ENCODE results near the gene HIC1. TPM values are rescaled to one million over a fixed set of nuclear protein-coding genes. Genes with fewer than 3 reads are reported as not detected.
A peak's percentile ranks its signal among the peaks of the same experiment; 100 is the strongest.

Gene HIC1
- total and polyA plus RNA-seq, 4 donors: 0.44 to 4.8 (median 3.7) TPM

DNA sequence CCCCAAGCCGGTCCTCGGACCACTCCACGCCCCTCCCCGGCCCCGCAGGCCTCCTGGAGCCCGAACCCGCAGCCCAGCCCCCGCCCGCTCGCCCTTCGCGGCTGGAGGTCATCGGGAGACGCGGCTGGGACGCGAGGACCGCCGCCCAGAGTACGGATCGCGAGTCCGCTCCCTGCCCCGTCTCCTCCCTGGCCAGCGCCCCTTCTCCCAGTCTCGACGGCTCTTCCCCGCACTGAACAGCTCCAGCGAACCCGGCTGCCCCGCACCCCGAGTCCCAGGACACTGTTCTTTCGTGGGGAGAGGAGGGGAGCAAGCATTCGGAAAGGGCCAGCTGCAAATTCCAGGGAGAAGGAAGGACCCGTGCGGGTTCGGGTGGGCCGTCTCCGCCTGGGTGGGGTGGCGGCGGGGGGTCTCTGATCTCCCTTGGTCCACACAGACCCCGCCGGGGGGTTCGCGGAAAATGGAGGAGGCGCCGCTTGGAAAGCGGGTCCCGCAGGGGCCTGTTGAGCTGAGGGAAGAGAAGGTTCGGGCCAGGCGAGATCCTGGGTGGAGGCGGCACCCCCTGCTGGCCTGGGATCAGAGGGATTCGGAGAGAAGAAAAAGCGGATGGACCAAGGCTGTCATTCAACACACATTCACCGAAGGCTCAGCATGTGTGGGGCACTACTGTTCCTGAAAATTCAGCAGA lies 29.1 kb upstream of the HIC1 start:
- H3K27ac ChIP-seq (ENCODE audit: low read depth in 1 of 2, low read length in 2 of 2): peak overlapping the region in 1 of 2 donors; percentile 51
- 1% methylated on average over 55 of the region's 55 CpGs for WGBS
- H3K27me3 ChIP-seq (ENCODE audit: control insufficient read depth in 4 of 4, insufficient read depth in 4 of 4, low read length in 3 of 4): no peaks in the 10 kb centered on the region
- no peaks in the 10 kb centered on the region for H3K9me3 ChIP-seq (ENCODE audit: control insufficient read depth in 4 of 4, low read length in 3 of 4)
- peak; percentile 68 for DNase-seq (ENCODE audit: low spot score)
- TF ChIP-seq FOXA1 (IDR thresholded peaks at IDR 0.05) (no peak), RXRA (IDR thresholded peaks at IDR 0.05) (peak in 1 of 2 donors; percentile 27), GABPA (IDR thresholded peaks at IDR 0.05 in 1 of 2, conservative IDR thresholded peaks at IDR 0.05 in 1 of 2) (no peak), JUND (IDR thresholded peaks at IDR 0.05) (no peak), RAD21 (IDR thresholded peaks at IDR 0.05) (peak; percentile 91 to 92), HNF4G (IDR thresholded peaks at IDR 0.05) (no peak), YY1 (IDR thresholded peaks at IDR 0.05) (peak; percentile 37), NR2F2 (IDR thresholded peaks at IDR 0.05) (peak; percentile 12)
- TF ChIP-seq, protein P1, sequence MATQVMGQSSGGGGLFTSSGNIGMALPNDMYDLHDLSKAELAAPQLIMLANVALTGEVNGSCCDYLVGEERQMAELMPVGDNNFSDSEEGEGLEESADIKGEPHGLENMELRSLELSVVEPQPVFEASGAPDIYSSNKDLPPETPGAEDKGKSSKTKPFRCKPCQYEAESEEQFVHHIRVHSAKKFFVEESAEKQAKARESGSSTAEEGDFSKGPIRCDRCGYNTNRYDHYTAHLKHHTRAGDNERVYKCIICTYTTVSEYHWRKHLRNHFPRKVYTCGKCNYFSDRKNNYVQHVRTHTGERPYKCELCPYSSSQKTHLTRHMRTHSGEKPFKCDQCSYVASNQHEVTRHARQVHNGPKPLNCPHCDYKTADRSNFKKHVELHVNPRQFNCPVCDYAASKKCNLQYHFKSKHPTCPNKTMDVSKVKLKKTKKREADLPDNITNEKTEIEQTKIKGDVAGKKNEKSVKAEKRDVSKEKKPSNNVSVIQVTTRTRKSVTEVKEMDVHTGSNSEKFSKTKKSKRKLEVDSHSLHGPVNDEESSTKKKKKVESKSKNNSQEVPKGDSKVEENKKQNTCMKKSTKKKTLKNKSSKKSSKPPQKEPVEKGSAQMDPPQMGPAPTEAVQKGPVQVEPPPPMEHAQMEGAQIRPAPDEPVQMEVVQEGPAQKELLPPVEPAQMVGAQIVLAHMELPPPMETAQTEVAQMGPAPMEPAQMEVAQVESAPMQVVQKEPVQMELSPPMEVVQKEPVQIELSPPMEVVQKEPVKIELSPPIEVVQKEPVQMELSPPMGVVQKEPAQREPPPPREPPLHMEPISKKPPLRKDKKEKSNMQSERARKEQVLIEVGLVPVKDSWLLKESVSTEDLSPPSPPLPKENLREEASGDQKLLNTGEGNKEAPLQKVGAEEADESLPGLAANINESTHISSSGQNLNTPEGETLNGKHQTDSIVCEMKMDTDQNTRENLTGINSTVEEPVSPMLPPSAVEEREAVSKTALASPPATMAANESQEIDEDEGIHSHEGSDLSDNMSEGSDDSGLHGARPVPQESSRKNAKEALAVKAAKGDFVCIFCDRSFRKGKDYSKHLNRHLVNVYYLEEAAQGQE (IDR thresholded peaks at IDR 0.05): no peak
- TF ChIP-seq, protein P2, sequence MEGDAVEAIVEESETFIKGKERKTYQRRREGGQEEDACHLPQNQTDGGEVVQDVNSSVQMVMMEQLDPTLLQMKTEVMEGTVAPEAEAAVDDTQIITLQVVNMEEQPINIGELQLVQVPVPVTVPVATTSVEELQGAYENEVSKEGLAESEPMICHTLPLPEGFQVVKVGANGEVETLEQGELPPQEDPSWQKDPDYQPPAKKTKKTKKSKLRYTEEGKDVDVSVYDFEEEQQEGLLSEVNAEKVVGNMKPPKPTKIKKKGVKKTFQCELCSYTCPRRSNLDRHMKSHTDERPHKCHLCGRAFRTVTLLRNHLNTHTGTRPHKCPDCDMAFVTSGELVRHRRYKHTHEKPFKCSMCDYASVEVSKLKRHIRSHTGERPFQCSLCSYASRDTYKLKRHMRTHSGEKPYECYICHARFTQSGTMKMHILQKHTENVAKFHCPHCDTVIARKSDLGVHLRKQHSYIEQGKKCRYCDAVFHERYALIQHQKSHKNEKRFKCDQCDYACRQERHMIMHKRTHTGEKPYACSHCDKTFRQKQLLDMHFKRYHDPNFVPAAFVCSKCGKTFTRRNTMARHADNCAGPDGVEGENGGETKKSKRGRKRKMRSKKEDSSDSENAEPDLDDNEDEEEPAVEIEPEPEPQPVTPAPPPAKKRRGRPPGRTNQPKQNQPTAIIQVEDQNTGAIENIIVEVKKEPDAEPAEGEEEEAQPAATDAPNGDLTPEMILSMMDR (IDR thresholded peaks at IDR 0.05; ENCODE audit: low read depth, low read length, missing input control): peak; percentile 75
- H3K9ac ChIP-seq (ENCODE audit: low read depth in 1 of 2, low read length in 2 of 2): no peak overlapping the region
- H3K4me3 ChIP-seq (ENCODE audit: low read depth in 1 of 3, low read length in 3 of 3): peak overlapping the region; percentile 11 to 77 (median 73)
- H3K4me1 ChIP-seq (ENCODE audit: control insufficient read depth in 4 of 4, insufficient read depth in 4 of 4, low read length in 3 of 4): peaks cover 4 to 43% (median 26%) of the 10 kb centered on the region in 4 donors
- no peaks in the 10 kb centered on the region for H3K36me3 ChIP-seq (ENCODE audit: control insufficient read depth in 4 of 4, insufficient read depth in 3 of 4, low read depth in 1 of 4, low read length in 3 of 4)

DNA sequence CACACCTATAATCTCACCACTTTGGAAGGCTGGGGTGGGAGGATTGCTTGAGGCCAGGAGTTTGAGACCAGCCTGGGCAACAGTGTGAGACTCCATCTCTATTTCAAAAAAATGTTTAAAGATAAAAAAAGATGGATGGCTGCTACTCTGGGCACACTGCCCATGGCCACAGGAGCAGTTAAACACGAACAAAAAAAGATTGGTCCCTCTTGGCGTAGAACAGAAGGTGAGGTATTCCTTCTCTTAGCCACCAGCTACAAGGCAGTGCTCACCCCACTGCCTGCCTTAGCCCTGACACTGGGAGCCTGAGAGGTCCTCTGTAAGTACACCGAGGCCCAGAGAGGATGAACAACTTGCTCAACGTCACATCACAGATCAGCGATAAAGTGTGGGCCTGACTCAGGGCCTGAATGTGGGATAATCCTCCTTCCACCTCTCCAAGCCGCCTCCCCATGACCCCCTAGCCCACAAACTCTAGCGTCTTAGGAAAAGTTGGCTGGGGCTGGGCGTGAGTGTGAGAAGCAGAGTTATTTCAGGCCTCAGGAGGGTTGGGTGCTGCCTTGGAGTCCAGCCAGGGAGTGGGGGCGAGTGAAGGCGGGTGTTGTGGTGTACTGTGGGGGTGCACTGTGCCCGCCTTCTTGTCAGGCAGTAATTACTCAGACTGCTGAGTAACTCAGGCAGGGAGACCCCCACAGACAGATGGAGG lies 27.2 kb upstream of the HIC1 start:
- Histone ChIP-seq H3K27me3 (ENCODE audit: control insufficient read depth in 4 of 4, insufficient read depth in 4 of 4, low read length in 3 of 4) (no peaks in the 10 kb centered on the region), H3K27ac (ENCODE audit: low read depth in 1 of 2, low read length in 2 of 2) (no peak overlapping the region), H3K9ac (ENCODE audit: low read depth in 1 of 2, low read length in 2 of 2) (no peak overlapping the region), H3K36me3 (ENCODE audit: control insufficient read depth in 4 of 4, insufficient read depth in 3 of 4, low read depth in 1 of 4, low read length in 3 of 4) (no peaks in the 10 kb centered on the region), H3K9me3 (ENCODE audit: control insufficient read depth in 4 of 4, low read length in 3 of 4) (no peaks in the 10 kb centered on the region), H3K4me3 (ENCODE audit: low read depth in 1 of 3, low read length in 3 of 3) (no peak overlapping the region), H3K4me1 (ENCODE audit: control insufficient read depth in 4 of 4, insufficient read depth in 4 of 4, low read length in 3 of 4) (peaks cover 2 to 54% (median 36%) of the 10 kb centered on the region in 4 donors)
- no peak for DNase-seq (ENCODE audit: low spot score)
- WGBS: 87% methylated on average over 11 of the region's 11 CpGs
- TF ChIP-seq, protein P3, sequence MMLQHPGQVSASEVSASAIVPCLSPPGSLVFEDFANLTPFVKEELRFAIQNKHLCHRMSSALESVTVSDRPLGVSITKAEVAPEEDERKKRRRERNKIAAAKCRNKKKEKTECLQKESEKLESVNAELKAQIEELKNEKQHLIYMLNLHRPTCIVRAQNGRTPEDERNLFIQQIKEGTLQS (IDR thresholded peaks at IDR 0.05): no peak
- TF ChIP-seq, protein P2 (IDR thresholded peaks at IDR 0.05; ENCODE audit: low read depth, low read length, missing input control): no peak
- no peak for TF ChIP-seq FOXA2 (IDR thresholded peaks at IDR 0.05)
- no peak for TF ChIP-seq EGR1 (IDR thresholded peaks at IDR 0.05; ENCODE audit: low read depth in 2 of 2)
- TF ChIP-seq, protein P4, sequence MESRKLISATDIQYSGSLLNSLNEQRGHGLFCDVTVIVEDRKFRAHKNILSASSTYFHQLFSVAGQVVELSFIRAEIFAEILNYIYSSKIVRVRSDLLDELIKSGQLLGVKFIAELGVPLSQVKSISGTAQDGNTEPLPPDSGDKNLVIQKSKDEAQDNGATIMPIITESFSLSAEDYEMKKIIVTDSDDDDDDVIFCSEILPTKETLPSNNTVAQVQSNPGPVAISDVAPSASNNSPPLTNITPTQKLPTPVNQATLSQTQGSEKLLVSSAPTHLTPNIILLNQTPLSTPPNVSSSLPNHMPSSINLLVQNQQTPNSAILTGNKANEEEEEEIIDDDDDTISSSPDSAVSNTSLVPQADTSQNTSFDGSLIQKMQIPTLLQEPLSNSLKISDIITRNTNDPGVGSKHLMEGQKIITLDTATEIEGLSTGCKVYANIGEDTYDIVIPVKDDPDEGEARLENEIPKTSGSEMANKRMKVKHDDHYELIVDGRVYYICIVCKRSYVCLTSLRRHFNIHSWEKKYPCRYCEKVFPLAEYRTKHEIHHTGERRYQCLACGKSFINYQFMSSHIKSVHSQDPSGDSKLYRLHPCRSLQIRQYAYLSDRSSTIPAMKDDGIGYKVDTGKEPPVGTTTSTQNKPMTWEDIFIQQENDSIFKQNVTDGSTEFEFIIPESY (IDR thresholded peaks at IDR 0.05): no peak
- no peak for TF ChIP-seq HNF4A (conservative IDR thresholded peaks at IDR 0.05)
- TF ChIP-seq, protein P5, sequence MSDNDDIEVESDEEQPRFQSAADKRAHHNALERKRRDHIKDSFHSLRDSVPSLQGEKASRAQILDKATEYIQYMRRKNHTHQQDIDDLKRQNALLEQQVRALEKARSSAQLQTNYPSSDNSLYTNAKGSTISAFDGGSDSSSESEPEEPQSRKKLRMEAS (IDR thresholded peaks at IDR 0.05): no peak
- no peak for TF ChIP-seq HNF4G (IDR thresholded peaks at IDR 0.05)
- TF ChIP-seq NR2F2 (IDR thresholded peaks at IDR 0.05): no peak
- TF ChIP-seq GABPA (IDR thresholded peaks at IDR 0.05 in 1 of 2, conservative IDR thresholded peaks at IDR 0.05 in 1 of 2): no peak
- no peak for TF ChIP-seq RAD21 (IDR thresholded peaks at IDR 0.05)
- no peak for TF ChIP-seq TAF1 (conservative IDR thresholded peaks at IDR 0.05)
- no peak for TF ChIP-seq YY1 (IDR thresholded peaks at IDR 0.05)
- no peak for TF ChIP-seq RXRA (IDR thresholded peaks at IDR 0.05)
- no peak for TF ChIP-seq FOXA1 (IDR thresholded peaks at IDR 0.05)

Measured in liver (tissue), 9 donors.